ENCODE measurements around the gene PDE3A.
"Not testable (repeated sequence)": the region's sequence is repeated elsewhere in the genome, so short reads cannot be mapped to it uniquely, and the experiment has no call there.

Gene PDE3A

GRCh38 chr12:20505056-20505455, 136.7 kb downstream of the PDE3A start:
- no peak for FAIRE-seq

DNA sequence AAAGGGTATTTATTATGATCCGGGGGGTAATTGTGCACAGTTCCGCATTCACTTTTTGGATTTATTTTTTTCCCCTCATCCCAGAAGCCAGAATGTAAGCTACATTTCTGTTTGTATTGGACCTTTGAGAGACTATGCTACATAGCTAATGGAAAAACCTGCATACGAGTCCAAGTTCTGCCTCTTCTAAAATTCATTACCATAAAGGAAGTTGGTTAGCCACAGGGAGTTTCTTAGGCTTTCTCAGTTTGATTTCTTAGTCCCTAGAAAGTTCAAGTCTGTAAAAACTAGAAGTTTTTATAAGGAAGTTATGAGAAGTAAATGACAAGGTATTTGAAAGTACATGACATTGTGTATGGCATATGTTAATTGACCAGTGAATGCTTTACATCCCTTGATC, 138.7 kb downstream of the PDE3A start:
- FAIRE-seq, result no peak

DNA sequence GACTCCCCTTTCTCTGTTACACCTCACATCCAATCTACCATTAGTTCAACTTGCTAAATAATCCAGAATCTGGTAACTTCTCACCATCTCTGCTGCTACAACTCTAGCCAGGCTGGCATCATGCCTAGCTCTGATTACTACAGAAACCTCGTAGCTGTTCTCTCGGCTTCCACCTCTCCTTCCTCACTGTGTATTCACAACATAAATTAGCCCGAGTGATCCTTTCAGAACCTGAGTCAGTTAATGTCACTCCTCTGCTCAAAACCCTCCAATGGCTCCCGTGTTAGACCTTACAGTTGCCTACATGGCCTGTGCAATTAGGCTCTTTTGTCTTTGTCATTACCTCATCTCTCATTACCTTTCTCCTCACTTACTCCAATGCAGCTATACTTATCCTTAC, 139.4 kb downstream of the PDE3A start:
- FAIRE-seq, result no peak

DNA sequence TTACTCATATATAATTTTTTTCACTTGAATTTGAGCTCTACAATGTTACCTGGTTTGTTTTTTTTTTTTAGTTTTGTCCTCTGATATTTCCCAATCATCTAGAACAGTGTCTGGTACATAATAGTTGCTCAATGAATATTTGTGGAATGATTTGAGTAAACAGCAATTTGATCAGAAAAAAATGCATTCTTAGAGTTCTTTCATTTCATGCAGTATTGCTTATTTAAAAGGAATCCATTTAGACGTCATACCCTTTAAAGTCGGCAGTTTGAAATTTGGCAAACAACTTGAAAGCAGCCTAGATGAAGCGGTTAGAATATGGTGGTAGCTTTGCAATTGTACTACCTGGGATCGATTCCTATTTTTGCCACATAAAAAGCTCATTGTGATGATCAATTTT, 140.0 kb downstream of the PDE3A start:
- FAIRE-seq, result no peak

DNA sequence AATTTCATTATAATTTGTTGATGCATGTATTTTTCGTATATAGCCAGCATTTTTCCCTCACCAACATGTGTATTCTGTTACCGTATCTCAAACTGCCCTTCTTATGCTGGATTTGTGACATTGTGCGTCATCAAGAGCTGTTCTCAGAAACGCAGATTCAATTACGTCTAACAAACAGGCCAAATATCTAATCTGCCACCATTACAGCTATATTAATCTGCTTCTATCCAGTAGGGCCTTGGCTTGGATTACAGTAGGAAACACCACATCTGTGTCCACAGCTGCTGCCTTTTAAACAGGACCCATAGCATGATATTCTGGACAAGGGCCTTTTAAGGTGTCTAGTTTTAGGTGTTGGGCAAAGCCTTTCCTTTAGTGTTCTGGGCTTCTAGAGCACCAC, 140.6 kb downstream of the PDE3A start:
- FAIRE-seq, result no peak

GRCh38 chr12:20510811-20511210, 142.5 kb downstream of the PDE3A start:
- FAIRE-seq, result no peak

- FAIRE-seq, result no peak
Observed at GRCh38 chr12:20513189-20513588, 144.9 kb downstream of the PDE3A start.

DNA sequence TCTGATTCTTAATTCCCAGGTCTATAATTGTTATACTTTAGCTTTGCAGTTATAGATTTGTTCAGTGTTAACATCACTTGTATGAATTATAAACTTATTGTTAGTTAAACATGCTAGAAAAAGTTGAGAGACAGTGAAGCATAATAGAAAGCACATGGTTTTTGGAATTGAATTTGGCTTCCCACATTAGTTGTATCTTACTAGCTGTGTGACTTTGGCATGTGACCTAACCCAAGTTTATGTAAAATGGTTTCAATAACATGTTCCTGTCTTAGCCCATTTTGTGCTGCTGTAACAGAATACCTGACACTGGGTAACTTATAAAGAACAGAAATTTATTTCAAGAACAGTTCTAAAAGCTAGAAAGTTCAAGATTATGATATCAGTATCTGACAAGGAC, 146.3 kb downstream of the PDE3A start:
- FAIRE-seq, result no peak

GRCh38 chr12:20520532-20520931, 152.2 kb downstream of the PDE3A start:
- no peak for FAIRE-seq

GRCh38 chr12:20523658-20524057, 155.3 kb downstream of the PDE3A start:
- FAIRE-seq, result no peak

GRCh38 chr12:20524113-20524512, 155.8 kb downstream of the PDE3A start:
- no peak for FAIRE-seq

GRCh38 chr12:20525064-20525610, 156.8 kb downstream of the PDE3A start:
- no peak for FAIRE-seq

GRCh38 chr12:20527417-20528163, 159.3 kb downstream of the PDE3A start:
- FAIRE-seq, result no peak

DNA sequence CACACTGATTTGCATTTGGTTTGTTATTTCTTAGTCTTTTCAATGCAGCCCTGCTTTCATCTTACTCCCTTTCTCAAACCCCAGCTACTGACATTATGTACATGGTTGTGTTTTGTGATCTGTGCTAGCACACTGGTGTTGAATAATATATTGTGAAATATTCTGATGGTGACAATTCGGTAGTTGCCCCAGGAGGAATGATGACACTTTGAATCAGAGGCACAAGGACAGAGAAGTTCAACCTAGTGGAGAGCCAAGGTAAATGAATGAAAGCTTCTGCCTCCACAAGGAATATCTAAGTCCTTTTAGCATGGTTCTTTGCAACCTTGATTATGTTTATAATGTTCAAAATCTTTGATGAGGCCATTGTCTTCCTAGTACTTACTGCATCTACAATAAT, 159.9 kb downstream of the PDE3A start:
- FAIRE-seq, result no peak

GRCh38 chr12:20546267-20546666, 177.9 kb downstream of the PDE3A start:
- FAIRE-seq, result no peak

GRCh38 chr12:20547816-20548575, 179.7 kb downstream of the PDE3A start:
- FAIRE-seq, result peak; percentile 87

DNA sequence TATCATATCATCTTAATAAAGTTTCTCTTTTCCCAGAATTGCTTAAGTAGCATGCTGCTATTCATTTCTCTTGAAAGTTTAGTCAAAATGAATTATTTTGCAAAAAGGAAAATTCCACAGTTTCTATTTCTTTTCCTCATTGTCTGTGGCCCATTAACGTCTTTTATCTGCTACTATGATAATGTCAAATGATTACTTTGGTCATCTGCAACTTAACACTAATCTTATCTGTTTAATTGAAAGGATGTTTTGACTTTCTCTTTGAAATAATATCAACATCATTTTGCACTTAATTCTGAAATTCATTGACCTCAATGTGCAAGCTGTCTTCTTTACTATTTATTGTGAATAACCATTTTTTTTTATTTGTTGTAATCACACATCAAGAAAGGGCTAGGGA, 180.3 kb downstream of the PDE3A start:
- peak; percentile 91 for FAIRE-seq

DNA sequence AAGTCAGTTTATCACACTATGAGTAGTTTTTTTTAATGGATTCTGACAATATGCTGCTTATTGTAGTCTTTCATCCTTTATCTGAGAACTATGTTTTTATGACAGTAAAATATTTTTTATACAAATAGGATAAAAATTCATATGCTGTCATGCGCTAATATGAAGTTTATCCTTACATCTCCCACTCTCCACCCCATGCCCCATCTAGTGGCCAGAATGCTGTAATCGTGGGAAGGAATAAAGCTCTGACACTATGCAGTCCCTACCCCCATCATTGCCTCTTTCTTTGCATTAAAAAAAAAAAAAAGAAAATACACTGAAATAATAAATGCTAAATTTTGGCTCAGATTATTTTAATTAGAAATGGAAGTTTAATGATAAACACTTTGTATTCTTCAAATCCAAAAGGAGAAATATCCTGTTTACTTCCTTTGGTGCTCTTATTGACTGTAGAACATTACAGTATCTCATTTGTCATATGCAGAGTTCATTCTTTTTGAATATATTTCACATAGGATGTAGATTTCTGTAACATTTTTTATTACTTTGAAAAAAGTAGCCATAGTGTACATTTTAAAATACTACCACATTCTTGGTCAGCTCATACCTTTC, 180.9 kb downstream of the PDE3A start:
- FAIRE-seq, result peak; percentile 23

DNA sequence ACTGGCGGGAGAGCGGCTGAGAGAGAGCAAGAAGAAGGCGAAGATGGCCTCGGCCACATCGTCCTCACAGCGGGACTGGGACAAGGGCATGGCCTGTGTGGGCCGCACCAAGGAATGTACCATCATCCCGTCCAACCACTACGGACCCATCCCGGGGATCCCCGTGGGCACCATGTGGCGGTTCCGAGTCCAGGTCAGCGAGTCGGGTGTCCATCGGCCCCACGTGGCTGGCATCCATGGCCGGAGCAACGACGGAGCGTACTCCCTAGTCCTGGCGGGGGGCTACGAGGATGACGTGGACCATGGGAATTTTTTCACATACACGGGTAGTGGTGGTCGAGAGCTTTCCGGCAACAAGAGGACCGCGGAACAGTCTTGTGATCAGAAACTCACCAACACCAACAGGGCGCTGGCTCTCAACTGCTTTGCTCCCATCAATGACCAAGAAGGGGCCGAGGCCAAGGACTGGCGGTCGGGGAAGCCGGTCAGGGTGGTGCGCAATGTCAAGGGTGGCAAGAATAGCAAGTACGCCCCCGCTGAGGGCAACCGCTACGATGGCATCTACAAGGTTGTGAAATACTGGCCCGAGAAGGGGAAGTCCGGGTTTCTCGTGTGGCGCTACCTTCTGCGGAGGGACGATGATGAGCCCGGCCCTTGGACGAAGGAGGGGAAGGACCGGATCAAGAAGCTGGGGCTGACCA, 183.6 kb downstream of the PDE3A start:
- not testable (repeated sequence) for FAIRE-seq

- FAIRE-seq, result not testable (repeated sequence)
Observed at GRCh38 chr12:20552586-20552985, 184.2 kb downstream of the PDE3A start.

- no peak for FAIRE-seq
Observed at GRCh38 chr12:20555015-20555414, 186.7 kb downstream of the PDE3A start.

- no peak for FAIRE-seq
Observed at GRCh38 chr12:20555771-20556170, 187.4 kb downstream of the PDE3A start.

GRCh38 chr12:20557096-20557495, 188.8 kb downstream of the PDE3A start:
- peak; percentile 51 for FAIRE-seq
